K562 (cell line): ENCODE measurements around the gene TAF11L2. TPM values are rescaled to one million over a fixed set of nuclear protein-coding genes. Genes with fewer than 3 reads are reported as not detected.
"Not testable (repeated sequence)": the region's sequence is repeated elsewhere in the genome, so short reads cannot be mapped to it uniquely, and the experiment has no call there.

Experiments
- ATAC-seq: fragments of 200-7000 bp; cut with Tn5 transposase; 3 replicates; pipeline ENCODE4 v1.9.1; 2020; ENCODE audit warnings: moderate library complexity
- BruUV-seq: library from RNA; stranded (reverse); fragments of 400-500 nt; replicated peaks from 2 replicates; lab custom pipeline; 2021; lab: Mats Ljungman, UMichigan
- CTCF ChIA-PET: fragments of 300-600 bp; formaldehyde crosslinking; extraction: SDS; loops from one replicate; lab custom pipeline; 2021; ENCODE audit warnings: low intra/inter-chr PET ratio; lab: Yijun Ruan, JAX
- POLR2A ChIA-PET: fragments of 300-600, 350-650 bp; sonication (Branson Sonifier 250); formaldehyde crosslinking; extraction: SDS; loops from one replicate; lab custom pipeline; 2021; ENCODE audit warnings: antibody characterized with exemption, inconsistent platforms; lab: Yijun Ruan, JAX
- DNase-seq, 4 experiments: peaks; one replicate each; pipeline versions ENCODE4 v3.0.0 to v3.0.0-alpha.2; 2011 to 2018; ENCODE audit warnings: low spot score in 3 of 4, mixed read lengths in 3 of 4; ENCODE audit errors: extremely low read depth in 1 of 4
- FAIRE-seq: peaks from 2 replicates; lab custom pipeline; 2011; peaks lifted over from hg19 to GRCh38; lab: Jason Lieb, UNC
- H2AFZ ChIP-seq: 2 replicates; pipeline ENCODE4 v1.6.0; 2011; ENCODE audit warnings: low read depth, low read length, control low read depth, inconsistent platforms
- H3K27ac ChIP-seq: fragments of 200-600 bp; 3 replicates; pipeline ENCODE4 v1.8.0; 2011; ENCODE audit warnings: low read depth, mild to moderate bottlenecking, control low read depth, inconsistent platforms, low read length, moderate library complexity, mixed read lengths; ENCODE audit errors: extremely low read depth
- H3K27me3 ChIP-seq, 2 experiments: fragments of 300-600 bp in 1 of 2; 2 replicates in 1 of 2; 3 replicates in 1 of 2; pipeline versions ENCODE4 v1.6.0 to v1.8.0; 2011; ENCODE audit warnings: inconsistent platforms in 2 of 2, low read length in 2 of 2, mild to moderate bottlenecking in 1 of 2, mixed read lengths in 1 of 2, moderate library complexity in 1 of 2; ENCODE audit not compliant: control insufficient read depth in 2 of 2, insufficient read depth in 2 of 2
- H3K36me3 ChIP-seq: fragments of 300-600 bp; 3 replicates; pipeline ENCODE4 v1.8.0; 2011; ENCODE audit warnings: mild to moderate bottlenecking, low read length, inconsistent platforms; ENCODE audit not compliant: control insufficient read depth, insufficient read depth
- H3K4me1 ChIP-seq, 2 experiments: fragments of 200-600 bp in 1 of 2; replicated peaks in 1 of 2; 2 replicates in 1 of 2; 3 replicates in 1 of 2; pipeline versions ENCODE4 v1.5.1 to v1.8.0; 2011; ENCODE audit warnings: inconsistent platforms in 2 of 2, low read length in 2 of 2, mild to moderate bottlenecking in 1 of 2, mixed read lengths in 1 of 2, moderate library complexity in 1 of 2; ENCODE audit not compliant: control insufficient read depth in 2 of 2, insufficient read depth in 2 of 2
- H3K4me2 ChIP-seq: 2 replicates; pipeline ENCODE4 v1.6.1; 2011; ENCODE audit warnings: low read length, control low read depth, inconsistent platforms, mixed read lengths; ENCODE audit not compliant: insufficient read depth
- H3K4me3 ChIP-seq: fragments of 200-600 bp; sonication (generic), shearing (Covaris generic); 2 replicates; pipeline ENCODE4 v1.5.1; 2016; ENCODE audit warnings: control low read depth, inconsistent platforms
- H3K79me2 ChIP-seq: fragments of 200-600 bp; 3 replicates; pipeline ENCODE4 v1.8.0; 2011; ENCODE audit warnings: low read length, inconsistent platforms; ENCODE audit not compliant: control insufficient read depth, insufficient read depth
- H3K9ac ChIP-seq, 2 experiments: 2 replicates each; pipeline versions ENCODE4 v1.6.0 to v1.6.1; 2011; ENCODE audit warnings: low read depth in 2 of 2, low read length in 2 of 2, control low read depth in 1 of 2, inconsistent platforms in 1 of 2, mild to moderate bottlenecking in 1 of 2, mixed read lengths in 1 of 2; ENCODE audit not compliant: insufficient read depth in 1 of 2
- H3K9me1 ChIP-seq: one replicate; pipeline ENCODE4 v1.6.0; 2011; ENCODE audit warnings: inconsistent platforms, mild to moderate bottlenecking, low read length, moderate library complexity; ENCODE audit not compliant: control insufficient read depth, insufficient read depth
- H3K9me3 ChIP-seq: replicated peaks from 2 replicates; pipeline ENCODE4 v1.5.1; 2011; ENCODE audit warnings: low read depth, low read length, inconsistent platforms; ENCODE audit not compliant: control insufficient read depth, insufficient read depth
- H4K20me1 ChIP-seq: replicated peaks from 2 replicates; pipeline ENCODE4 v1.6.1; 2011; ENCODE audit warnings: low read length, inconsistent platforms, mixed read lengths; ENCODE audit not compliant: control insufficient read depth, insufficient read depth
- EGR1 ChIP-seq: fragments of 450-650 bp; conservative IDR thresholded peaks from 2 replicates; pipeline ENCODE4 v1.6.1; 2017; ENCODE audit warnings: mild to moderate bottlenecking
- WGBS: fragments of 100-300 bp; shearing (Covaris generic); methylation state at CpG from one replicate; pipeline ENCODE4 v1.1.6; 2016; ENCODE audit warnings: low coverage, mixed read lengths; ENCODE audit not compliant: insufficient coverage; ENCODE audit errors: missing lambda C conversion rate; 5-methylcytosine and 5-hydroxymethylcytosine counted together
- in situ Hi-C: fragments of 300-500 bp; cut with MboI; formaldehyde crosslinking; loops from 4 replicates; pipeline ENCODE4 v1.15.0; 2018; ENCODE audit warnings: inconsistent platforms, mixed read lengths
- intact Hi-C: fragments of 100-400 bp; cut with micrococcal nuclease; formaldehyde crosslinking; loops from 2 replicates; pipeline ENCODE4 v1.14.2; 2022
- polyA plus RNA-seq, 8 experiments: library from polyadenylated mRNA; depleted of rRNA in 4 of 8; stranded (reverse) in 5 of 8; unstranded in 3 of 8; fragments of >200 nt; fragmentation: Nextera tagmentation in 2 of 8; fragmentation: Illumina TruSeq in 1 of 8; extraction: Ambion mirVana in 2 of 8; extraction: Trizol in 1 of 8; gene quantifications; 2 replicates each; pipeline versions ENCODE4 v1.2.1 to v1.2.3, GENCODE V29; 2011 to 2014; ENCODE audit warnings: inconsistent platforms in 1 of 8, missing spikeins in 1 of 8
- total RNA-seq, 7 experiments: library from RNA; depleted of rRNA in 6 of 7; stranded (reverse); fragments of >200 nt in 6 of 7; fragmentation: Illumina TruSeq in 2 of 7; extraction: Trizol in 2 of 7; gene quantifications; 2 replicates each; pipeline versions ENCODE4 v1.2.1 to v1.2.3, GENCODE V29; 2011 to 2021; ENCODE audit warnings: low replicate concordance in 1 of 7
- TF ChIP-seq, protein P1 (sequence below): fragments of 450-650 bp; IDR thresholded peaks from 2 replicates; pipeline ENCODE4 v1.6.1; 2016; ENCODE audit warnings: low read depth

The TAF11L2 gene
- total and polyA plus RNA-seq, 9 of the 15 experiments (the other 6 are each of a cell fraction or from before 2014, with no cell fraction given) = not detected

DNA sequence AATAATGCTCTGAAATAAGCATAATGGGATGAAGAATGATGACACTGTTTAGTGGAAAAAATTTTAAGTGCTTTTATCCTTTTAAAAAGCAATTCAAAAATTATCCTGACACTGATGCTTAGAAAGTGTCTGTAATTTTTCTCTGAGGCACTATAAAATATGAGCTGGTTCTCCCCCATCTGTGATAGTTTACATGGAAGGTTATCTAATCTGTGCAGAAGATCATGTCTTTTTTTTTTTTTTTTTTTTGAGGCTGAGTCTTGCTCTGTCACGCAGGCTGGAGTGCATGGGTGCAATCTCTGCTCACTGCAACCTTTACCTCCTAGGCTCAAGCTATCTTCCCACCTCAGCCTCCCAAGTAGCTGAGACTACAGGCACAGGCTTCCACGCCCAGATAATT, 15.2 kb upstream of the TAF11L2 start (continued):
- TF ChIP-seq, protein P1, sequence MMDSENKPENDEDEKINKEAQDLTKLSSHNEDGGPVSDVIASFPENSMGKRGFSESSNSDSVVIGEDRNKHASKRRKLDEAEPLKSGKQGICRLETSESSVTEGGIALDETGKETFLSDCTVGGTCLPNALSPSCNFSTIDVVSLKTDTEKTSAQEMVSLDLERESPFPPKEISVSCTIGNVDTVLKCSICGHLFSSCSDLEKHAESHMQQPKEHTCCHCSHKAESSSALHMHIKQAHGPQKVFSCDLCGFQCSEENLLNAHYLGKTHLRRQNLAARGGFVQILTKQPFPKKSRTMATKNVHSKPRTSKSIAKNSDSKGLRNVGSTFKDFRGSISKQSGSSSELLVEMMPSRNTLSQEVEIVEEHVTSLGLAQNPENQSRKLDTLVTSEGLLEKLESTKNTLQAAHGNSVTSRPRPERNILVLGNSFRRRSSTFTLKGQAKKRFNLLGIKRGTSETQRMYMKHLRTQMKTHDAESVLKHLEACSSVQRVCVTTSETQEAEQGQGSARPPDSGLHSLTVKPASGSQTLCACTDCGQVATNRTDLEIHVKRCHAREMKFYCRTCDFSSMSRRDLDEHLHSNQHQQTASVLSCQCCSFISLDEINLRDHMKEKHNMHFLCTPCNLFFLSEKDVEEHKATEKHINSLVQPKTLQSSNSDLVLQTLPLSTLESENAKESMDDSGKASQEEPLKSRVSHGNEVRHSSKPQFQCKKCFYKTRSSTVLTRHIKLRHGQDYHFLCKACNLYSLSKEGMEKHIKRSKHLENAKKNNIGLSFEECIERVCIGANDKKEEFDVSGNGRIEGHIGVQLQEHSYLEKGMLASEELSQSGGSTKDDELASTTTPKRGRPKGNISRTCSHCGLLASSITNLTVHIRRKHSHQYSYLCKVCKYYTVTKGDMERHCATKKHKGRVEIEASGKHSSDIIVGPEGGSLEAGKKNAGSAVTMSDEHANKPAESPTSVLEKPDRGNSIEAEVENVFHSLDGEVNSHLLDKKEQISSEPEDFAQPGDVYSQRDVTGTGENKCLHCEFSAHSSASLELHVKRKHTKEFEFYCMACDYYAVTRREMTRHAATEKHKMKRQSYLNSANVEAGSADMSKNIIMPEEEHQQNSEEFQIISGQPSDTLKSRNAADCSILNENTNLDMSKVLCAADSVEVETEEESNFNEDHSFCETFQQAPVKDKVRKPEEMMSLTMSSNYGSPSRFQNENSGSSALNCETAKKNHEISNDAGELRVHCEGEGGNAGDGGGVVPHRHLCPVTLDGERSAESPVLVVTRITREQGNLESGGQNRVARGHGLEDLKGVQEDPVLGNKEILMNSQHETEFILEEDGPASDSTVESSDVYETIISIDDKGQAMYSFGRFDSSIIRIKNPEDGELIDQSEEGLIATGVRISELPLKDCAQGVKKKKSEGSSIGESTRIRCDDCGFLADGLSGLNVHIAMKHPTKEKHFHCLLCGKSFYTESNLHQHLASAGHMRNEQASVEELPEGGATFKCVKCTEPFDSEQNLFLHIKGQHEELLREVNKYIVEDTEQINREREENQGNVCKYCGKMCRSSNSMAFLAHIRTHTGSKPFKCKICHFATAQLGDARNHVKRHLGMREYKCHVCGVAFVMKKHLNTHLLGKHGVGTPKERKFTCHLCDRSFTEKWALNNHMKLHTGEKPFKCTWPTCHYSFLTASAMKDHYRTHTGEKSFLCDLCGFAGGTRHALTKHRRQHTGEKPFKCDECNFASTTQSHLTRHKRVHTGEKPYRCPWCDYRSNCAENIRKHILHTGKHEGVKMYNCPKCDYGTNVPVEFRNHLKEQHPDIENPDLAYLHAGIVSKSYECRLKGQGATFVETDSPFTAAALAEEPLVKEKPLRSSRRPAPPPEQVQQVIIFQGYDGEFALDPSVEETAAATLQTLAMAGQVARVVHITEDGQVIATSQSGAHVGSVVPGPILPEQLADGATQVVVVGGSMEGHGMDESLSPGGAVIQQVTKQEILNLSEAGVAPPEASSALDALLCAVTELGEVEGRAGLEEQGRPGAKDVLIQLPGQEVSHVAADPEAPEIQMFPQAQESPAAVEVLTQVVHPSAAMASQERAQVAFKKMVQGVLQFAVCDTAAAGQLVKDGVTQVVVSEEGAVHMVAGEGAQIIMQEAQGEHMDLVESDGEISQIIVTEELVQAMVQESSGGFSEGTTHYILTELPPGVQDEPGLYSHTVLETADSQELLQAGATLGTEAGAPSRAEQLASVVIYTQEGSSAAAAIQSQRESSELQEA = no peak
- TF ChIP-seq EGR1 = no peak

DNA sequence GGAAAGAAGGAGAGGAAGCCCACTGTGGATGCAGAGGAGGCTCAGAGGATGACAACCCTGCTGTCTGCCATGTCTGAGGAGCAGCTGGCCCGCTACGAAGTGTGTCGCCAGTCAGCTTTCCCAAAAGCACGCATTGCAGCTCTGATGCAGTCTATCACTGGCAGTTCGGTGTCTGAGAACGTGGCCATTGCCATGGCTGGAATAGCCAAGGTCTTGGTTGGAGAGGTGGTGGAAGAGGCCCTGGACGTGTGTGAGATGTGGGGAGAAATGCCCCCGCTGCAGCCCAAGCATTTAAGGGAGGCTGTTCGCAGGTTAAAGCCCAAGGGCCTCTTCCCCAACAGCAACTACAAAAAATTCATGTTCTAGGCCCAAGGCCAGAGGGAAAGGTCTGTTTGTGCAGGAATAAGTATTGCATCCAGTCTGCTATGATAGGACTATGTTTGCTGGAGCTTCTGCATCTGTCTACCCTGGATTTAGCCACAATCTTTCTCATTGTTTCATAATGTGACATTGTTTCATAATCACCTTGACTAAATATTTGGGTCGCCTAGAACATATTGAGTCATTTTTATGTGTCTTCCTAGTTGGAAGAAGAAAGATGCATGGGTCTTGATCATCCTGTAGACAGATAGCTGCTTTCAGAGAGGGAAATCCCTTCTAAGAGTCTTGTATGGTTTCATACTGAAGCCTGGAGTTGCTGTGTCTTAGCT, 11.4 kb upstream of the TAF11L2 start:
- intact Hi-C loops, H3K4me1 ChIP-seq, FAIRE-seq, H3K27ac ChIP-seq, CTCF ChIA-PET, H2AFZ ChIP-seq, H4K20me1 ChIP-seq, POLR2A ChIA-PET, H3K27me3 ChIP-seq, H3K36me3 ChIP-seq, H3K9me1 ChIP-seq, H3K79me2 ChIP-seq, BruUV-seq, H3K4me3 ChIP-seq, H3K4me2 ChIP-seq, DNase-seq, H3K9me3 ChIP-seq, ATAC-seq, H3K9ac ChIP-seq: not testable (repeated sequence)
- in situ Hi-C loops = loop anchor here (10.0 to 25.0 kb wide), 2 partner anchors 108 to 826 kb away; partner anchors contain the start of genes TAF11L10, TAF11L8 and TAF11L9
- 0% methylated on average over 8 of the region's 10 CpGs for WGBS
